Heart left ventricle (tissue), 13 donors: Measurements from ENCODE around the gene CNTROB.

ENCODE experiments used
- CTCF ChIP-seq, 12 donors: fragments of 200-600 bp; sonication (generic) in 4 of 12; IDR thresholded peaks; one replicate each; pipeline versions ENCODE4 v1.5.0 to v1.8.0; 2018 to 2022; ENCODE audit warnings: antibody characterized with exemption in 12 of 12, mild to moderate bottlenecking in 5 of 12
- POLR2A ChIP-seq, 2 donors: fragments of 450-650 bp; IDR thresholded peaks; one replicate each; pipeline ENCODE4 v1.6.1; 2017; ENCODE audit warnings: antibody characterized with exemption in 2 of 2, mild to moderate bottlenecking in 2 of 2, moderate library complexity in 2 of 2
- donor health status: ischemic (EF 13 %, LVEDD 7.1; RV severe dilation, severe dysfunction).
- donor health status: DM: no; HTN: yes; CAD: no.
- donor health status: DM: no; HTN: no; CAD: no.
- donor health status: ischemic (EF 25% LVEDD 6.9; RV normal size, moderate dysfunction).
- donor health status: ischemic (EF 25% LVEDD 5.7; RV mildly dilated, moderate dysfunction).
- donor health status: ischemic (EF 35%, LVEDD 5.7; RV mildly dilated, moderate dysfunction).
- donor health status: nonischemic (EF 11% LVEDD 7.7; RV severe dilation, severe dysfunction).
- donor health status: DM: yes; HTN: yes; CAD: no.
- donor health status: PGD.
- donor health status: ischemic (EF 29% LVEDD 5.4; RV normal size, mild dysfunction).
- donor health status: nonischemic (EF 23%, LVEDD 6.1; RV moderate dilation, normal function).

GRCh38 chr17:7887482-7888183 is 44.4 kb upstream of the CNTROB start:
- TF ChIP-seq CTCF (IDR thresholded peaks at IDR 0.05) = no peak
- TF ChIP-seq POLR2A (IDR thresholded peaks at IDR 0.05) = peak in 1 of 2 donors; percentile 50
